Measurements from ENCODE around the gene MERTK. TPM values are rescaled to one million over a fixed set of nuclear protein-coding genes. Genes with fewer than 3 reads are reported as not detected.

The MERTK gene
- total and polyA plus RNA-seq, 2 of the 13 experiments (the other 11 are each of a cell fraction or from before 2014, with no cell fraction given) = 37.3 to 44.7 TPM

GRCh38 chr2:111952871-111953452 is 54.6 kb downstream of the MERTK start (continued):
- no peak for TF ChIP-seq NCOR1 (IDR thresholded peaks at IDR 0.05; ENCODE audit: borderline replicate concordance, low read length)
- no peak for TF ChIP-seq ZNF260 (CRISPR knock-in tag; IDR thresholded peaks at IDR 0.05; ENCODE audit: borderline replicate concordance, low read depth)
- no peak for TF ChIP-seq ZNF225 (CRISPR knock-in tag; IDR thresholded peaks at IDR 0.05)
- no peak for TF ChIP-seq ZNF780A (CRISPR knock-in tag; IDR thresholded peaks at IDR 0.05)
- no peak for TF ChIP-seq YEATS2 (CRISPR knock-in tag; IDR thresholded peaks at IDR 0.05; ENCODE audit: borderline replicate concordance)
- no peak for TF ChIP-seq DMAP1 (CRISPR knock-in tag; IDR thresholded peaks at IDR 0.05)

DNA sequence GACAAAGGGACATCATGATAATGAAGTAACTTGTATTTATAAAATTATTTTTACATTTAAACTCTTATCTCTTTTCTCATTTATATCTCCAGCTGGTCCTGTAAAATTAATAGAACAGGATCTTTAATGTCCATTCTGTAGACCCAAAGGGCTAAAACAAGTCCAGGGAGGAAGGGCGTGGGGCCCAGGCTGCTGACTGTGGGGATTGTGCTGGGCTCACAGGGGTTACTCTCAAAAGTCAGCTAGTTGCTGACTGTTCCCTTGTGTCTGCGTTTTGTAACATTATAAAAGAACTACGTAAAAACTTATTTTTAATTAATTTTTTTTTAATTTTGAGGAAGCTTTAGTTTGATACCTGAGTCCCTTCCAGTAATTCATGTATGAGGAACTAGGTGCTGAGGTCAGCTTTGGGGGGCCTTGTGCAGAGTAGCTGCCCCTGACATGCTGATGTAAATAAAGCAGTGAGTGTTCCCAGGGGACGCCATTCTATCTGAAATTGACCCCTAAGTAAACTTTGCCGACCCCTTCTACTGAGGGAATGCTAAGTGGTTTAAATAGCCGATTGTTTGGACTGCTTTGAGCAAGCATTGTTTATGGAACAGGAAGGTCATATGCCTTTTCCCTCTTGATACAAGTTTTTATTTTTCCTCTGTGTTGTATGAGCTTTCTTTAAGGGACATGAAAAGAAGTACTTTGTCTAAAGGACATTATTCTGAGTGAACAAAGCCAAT is 56.4 kb downstream of the MERTK start:
- Histone ChIP-seq H3K27ac (ENCODE audit: extremely low read length, insufficient read depth, low read length) (peak overlapping the region; percentile 39), H3K9ac (ENCODE audit: insufficient read depth, low read depth, low read length) (no peak overlapping the region; the same call in 1 of the 2 replicates), H3K4me3 (replicated peaks in 1 of 3; ENCODE audit: insufficient read depth in 1 of 3, low read depth in 2 of 3, low read length in 3 of 3) (no peak overlapping the region), H4K20me1 (ENCODE audit: insufficient read depth, low read length) (no peaks in the 10 kb centered on the region), H3K79me2 (ENCODE audit: insufficient read depth, low read length) (no peaks in the 10 kb centered on the region), H3K36me3 (replicated peaks in 1 of 2; ENCODE audit: control insufficient read depth in 1 of 2, insufficient read depth in 2 of 2, low read length in 2 of 2) (peaks cover 6 to 43% of the 10 kb centered on the region in 2 experiments), H3K27me3 (ENCODE audit: control insufficient read depth in 1 of 2, insufficient read depth in 2 of 2, low read length in 2 of 2) (no peaks in the 10 kb centered on the region), H3K4me1 (ENCODE audit: insufficient read depth, low read length) (peaks cover 52% of the 10 kb centered on the region), H2AFZ (ENCODE audit: low read length) (no peak overlapping the region), H3K9me3 (ENCODE audit: low read length) (no peaks in the 10 kb centered on the region), H3K4me2 (ENCODE audit: low read depth, low read length) (peak overlapping the region; percentile 53)
- DNase-seq (ENCODE audit: low spot score) (peak; percentile 87), ATAC-seq (peak; percentile 72), FAIRE-seq (no peak)
- intact Hi-C loops (cut with micrococcal nuclease; ENCODE audit: unreplicated experiment) = loop anchor here (2.0 kb wide), 1 partner anchor 32 kb away; no protein-coding TSS in a partner anchor
- BruUV-seq (replicated peaks) = no TSS peak
- CTCF ChIA-PET (ENCODE audit: low intra/inter-chr PET ratio, low total read pairs) = no interaction called here
- POLR2A ChIA-PET = interaction anchor here (0.7 to 2.5 kb wide), 3 partner anchors 8 to 56 kb away, joined by 3 to 9 read pairs (median 4); partner anchors contain the start of gene MERTK
- in situ Hi-C loops (cut with HindIII; ENCODE audit: extremely low pct_ligation_motif_present, low pct_unique_long_range_greater_than_20kb) = no loop called here
- 43% methylated on average over 6 of the region's 6 CpGs for WGBS (ENCODE audit: low lambda C conversion rate)
- TF ChIP-seq SOX5 (CRISPR knock-in tag; IDR thresholded peaks at IDR 0.05; ENCODE audit: borderline replicate concordance) = peak; percentile 95
- TF ChIP-seq ASH2L (IDR thresholded peaks at IDR 0.05; ENCODE audit: insufficient read length, low read depth, low read length) = peak; percentile 41
- no peak for TF ChIP-seq DBP (CRISPR knock-in tag; IDR thresholded peaks at IDR 0.05; ENCODE audit: not compliant biosample characterization)
- peak; percentile 93 for TF ChIP-seq ISL2 (CRISPR knock-in tag; IDR thresholded peaks at IDR 0.05)
- TF ChIP-seq FOXP4 (CRISPR knock-in tag; IDR thresholded peaks at IDR 0.05) = peak; percentile 84
- TF ChIP-seq KAT8 (CRISPR knock-in tag; IDR thresholded peaks at IDR 0.05) = 0 out of 2 replicates have a peak, but pooled peaks have one; percentile 35
- no peak for TF ChIP-seq FOSL1 (CRISPR knock-in tag; IDR thresholded peaks at IDR 0.05; ENCODE audit: borderline replicate concordance)
- TF ChIP-seq ERF (CRISPR knock-in tag; IDR thresholded peaks at IDR 0.05) = 0 out of 2 replicates have a peak, but pooled peaks have one; percentile 41
- TF ChIP-seq MEIS1 (CRISPR knock-in tag; IDR thresholded peaks at IDR 0.05; ENCODE audit: borderline replicate concordance) = no peak
- no peak for TF ChIP-seq FOXP1 (IDR thresholded peaks at IDR 0.05)
- peak; percentile 78 for TF ChIP-seq FOXP1 (CRISPR knock-in tag; IDR thresholded peaks at IDR 0.05)
- no peak for TF ChIP-seq MAFK (conservative IDR thresholded peaks at IDR 0.05 in 1 of 2, IDR thresholded peaks at IDR 0.05 in 1 of 2; ENCODE audit: low read length in 2 of 2)
- no peak for TF ChIP-seq BCL3 (CRISPR knock-in tag; IDR thresholded peaks at IDR 0.05)
- no peak for TF ChIP-seq ZNF841 (CRISPR knock-in tag; IDR thresholded peaks at IDR 0.05; ENCODE audit: borderline replicate concordance)
